Measurements from ENCODE around the gene GABPB1.

DNA sequence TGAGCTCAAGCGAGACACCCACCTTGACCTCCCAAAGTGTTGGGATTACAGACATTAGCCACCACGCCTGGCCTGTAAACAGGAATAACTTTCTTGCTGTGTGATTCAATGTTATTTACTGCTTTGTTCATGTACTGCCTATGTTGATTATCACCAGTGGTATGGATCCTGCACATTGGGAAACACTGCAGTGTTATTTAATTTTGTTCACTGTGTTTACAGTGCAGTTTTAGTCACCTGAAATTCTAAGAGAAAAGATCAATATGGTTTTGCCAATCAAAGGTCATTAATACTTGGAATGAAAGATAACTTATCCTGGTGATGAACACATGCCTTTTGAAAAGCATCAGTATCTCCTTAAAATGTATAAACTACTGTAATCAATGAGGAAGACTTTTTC lies 8.6 kb upstream of the GABPB1 start:
- TF ChIP-seq, protein P1, sequence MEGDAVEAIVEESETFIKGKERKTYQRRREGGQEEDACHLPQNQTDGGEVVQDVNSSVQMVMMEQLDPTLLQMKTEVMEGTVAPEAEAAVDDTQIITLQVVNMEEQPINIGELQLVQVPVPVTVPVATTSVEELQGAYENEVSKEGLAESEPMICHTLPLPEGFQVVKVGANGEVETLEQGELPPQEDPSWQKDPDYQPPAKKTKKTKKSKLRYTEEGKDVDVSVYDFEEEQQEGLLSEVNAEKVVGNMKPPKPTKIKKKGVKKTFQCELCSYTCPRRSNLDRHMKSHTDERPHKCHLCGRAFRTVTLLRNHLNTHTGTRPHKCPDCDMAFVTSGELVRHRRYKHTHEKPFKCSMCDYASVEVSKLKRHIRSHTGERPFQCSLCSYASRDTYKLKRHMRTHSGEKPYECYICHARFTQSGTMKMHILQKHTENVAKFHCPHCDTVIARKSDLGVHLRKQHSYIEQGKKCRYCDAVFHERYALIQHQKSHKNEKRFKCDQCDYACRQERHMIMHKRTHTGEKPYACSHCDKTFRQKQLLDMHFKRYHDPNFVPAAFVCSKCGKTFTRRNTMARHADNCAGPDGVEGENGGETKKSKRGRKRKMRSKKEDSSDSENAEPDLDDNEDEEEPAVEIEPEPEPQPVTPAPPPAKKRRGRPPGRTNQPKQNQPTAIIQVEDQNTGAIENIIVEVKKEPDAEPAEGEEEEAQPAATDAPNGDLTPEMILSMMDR (IDR thresholded peaks at IDR 0.05), result no peak
- no peak for TF ChIP-seq POLR2A (IDR thresholded peaks at IDR 0.05)
